Measurements from ENCODE around the gene MEGF11. TPM values are rescaled to one million over a fixed set of nuclear protein-coding genes. Genes with fewer than 3 reads are reported as not detected.

Gene MEGF11
- total RNA-seq, 1 experiment from 2014 or later, result 0.09 TPM

DNA sequence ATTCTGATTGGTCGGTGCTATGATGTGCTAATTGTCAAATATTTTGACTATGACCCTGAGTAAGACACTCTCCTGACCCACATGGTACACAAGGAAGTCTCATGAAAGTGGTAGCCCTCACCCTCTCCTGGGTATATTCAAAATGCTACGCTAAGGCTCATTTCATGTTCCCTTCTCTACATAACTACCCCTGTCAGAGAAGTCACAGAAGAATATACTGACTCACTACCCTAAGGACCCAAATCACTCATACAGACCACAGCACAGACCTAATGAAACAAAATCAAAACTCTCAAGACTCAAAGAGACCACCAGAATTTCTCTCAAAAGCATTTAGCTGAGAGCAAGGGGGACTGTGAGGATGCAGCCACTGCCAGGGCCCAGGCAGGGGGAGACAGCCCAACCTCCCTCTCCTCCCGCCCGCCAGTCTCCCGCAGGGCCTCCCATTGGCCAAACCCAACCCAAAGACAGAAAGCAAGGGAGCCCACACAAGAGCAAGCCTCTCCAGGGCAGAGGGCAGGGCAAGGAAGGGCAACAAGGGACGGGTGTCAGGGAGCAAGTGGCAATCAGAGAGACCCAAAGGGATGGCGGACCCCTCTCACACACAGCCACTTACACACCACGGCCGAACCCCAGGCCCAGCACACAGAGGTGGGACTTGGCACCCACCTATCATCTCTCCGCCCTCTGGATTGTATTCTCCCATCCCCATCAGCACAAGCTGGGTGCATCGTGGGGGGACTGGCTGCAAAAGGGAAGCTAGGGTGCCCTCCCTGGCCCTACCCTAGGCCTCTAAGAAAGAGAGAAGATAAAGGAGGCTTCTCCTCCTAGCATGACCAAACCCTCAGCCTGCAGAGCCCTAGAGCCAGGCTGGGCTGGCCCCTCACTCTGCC lies 41.6 kb downstream of the MEGF11 start:
- CTCF ChIA-PET, result interaction anchor here (0.6 kb wide), 1 partner anchor 285 kb away, joined by 4 read pairs; no protein-coding TSS in a partner anchor
- POLR2A ChIA-PET, result no interaction called here
- no peaks in the 10 kb centered on the region for H3K4me1 Mint-ChIP-seq (ENCODE audit: insufficient read depth, unreplicated experiment)

DNA sequence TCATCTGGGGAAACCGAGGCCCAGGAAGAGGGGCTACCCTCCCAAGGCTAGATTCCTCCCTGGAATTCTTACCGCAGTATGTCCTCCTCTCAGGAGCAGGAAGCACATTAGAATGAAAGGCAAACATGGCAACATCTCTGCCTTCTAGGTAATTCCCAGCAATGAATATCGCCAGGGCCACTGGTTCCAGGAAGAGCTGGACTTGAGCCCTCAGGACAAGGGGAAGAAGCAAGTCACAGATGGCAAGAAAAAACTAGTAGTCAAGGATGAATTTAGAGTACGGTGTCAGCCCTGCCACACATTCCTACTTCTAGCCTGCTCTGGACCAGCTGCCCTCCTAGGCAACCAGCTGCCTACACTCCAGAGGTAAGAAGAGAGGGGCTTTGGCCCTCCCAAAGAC lies 42.9 kb downstream of the MEGF11 start:
- ChIA-PET CTCF (interaction anchor here (0.6 kb wide), 1 partner anchor 280 kb away, joined by 3 read pairs; no protein-coding TSS in a partner anchor), POLR2A (no interaction called here)
- Mint-ChIP-seq H3K36me3 (ENCODE audit: insufficient read depth, unreplicated experiment) (no peaks in the 10 kb centered on the region), H3K9me3 (ENCODE audit: unreplicated experiment) (no peaks in the 10 kb centered on the region), H3K4me3 (ENCODE audit: unreplicated experiment) (no peak overlapping the region), H3K27me3 (ENCODE audit: insufficient read depth, unreplicated experiment) (peaks cover 36% of the 10 kb centered on the region), H3K27ac (ENCODE audit: low read depth, unreplicated experiment) (no peak overlapping the region), H3K4me1 (ENCODE audit: insufficient read depth, unreplicated experiment) (no peaks in the 10 kb centered on the region)
- DNase-seq (ENCODE audit: unreplicated experiment), result no peak
- TF ChIP-seq, protein P1, sequence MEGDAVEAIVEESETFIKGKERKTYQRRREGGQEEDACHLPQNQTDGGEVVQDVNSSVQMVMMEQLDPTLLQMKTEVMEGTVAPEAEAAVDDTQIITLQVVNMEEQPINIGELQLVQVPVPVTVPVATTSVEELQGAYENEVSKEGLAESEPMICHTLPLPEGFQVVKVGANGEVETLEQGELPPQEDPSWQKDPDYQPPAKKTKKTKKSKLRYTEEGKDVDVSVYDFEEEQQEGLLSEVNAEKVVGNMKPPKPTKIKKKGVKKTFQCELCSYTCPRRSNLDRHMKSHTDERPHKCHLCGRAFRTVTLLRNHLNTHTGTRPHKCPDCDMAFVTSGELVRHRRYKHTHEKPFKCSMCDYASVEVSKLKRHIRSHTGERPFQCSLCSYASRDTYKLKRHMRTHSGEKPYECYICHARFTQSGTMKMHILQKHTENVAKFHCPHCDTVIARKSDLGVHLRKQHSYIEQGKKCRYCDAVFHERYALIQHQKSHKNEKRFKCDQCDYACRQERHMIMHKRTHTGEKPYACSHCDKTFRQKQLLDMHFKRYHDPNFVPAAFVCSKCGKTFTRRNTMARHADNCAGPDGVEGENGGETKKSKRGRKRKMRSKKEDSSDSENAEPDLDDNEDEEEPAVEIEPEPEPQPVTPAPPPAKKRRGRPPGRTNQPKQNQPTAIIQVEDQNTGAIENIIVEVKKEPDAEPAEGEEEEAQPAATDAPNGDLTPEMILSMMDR (IDR thresholded peaks at IDR 0.05; ENCODE audit: unreplicated experiment), result no peak
- BruUV-seq (replicated peaks), result no TSS peak
- intact Hi-C loops (cut with micrococcal nuclease), result no loop called here

More for the DNA sequence above, 41.6 kb downstream of the MEGF11 start:
- no peaks in the 10 kb centered on the region for H3K36me3 Mint-ChIP-seq (ENCODE audit: insufficient read depth, unreplicated experiment)
- no peak overlapping the region for H3K27ac Mint-ChIP-seq (ENCODE audit: low read depth, unreplicated experiment)
- TF ChIP-seq, protein P1 (IDR thresholded peaks at IDR 0.05; ENCODE audit: unreplicated experiment), result no peak
- intact Hi-C loops (cut with micrococcal nuclease), result no loop called here
- BruUV-seq (replicated peaks), result no TSS peak
- no peak for DNase-seq (ENCODE audit: unreplicated experiment)
- H3K9me3 Mint-ChIP-seq (ENCODE audit: unreplicated experiment), result no peaks in the 10 kb centered on the region
- peaks cover 23% of the 10 kb centered on the region for H3K27me3 Mint-ChIP-seq (ENCODE audit: insufficient read depth, unreplicated experiment)
- no peak overlapping the region for H3K4me3 Mint-ChIP-seq (ENCODE audit: unreplicated experiment)

DNA sequence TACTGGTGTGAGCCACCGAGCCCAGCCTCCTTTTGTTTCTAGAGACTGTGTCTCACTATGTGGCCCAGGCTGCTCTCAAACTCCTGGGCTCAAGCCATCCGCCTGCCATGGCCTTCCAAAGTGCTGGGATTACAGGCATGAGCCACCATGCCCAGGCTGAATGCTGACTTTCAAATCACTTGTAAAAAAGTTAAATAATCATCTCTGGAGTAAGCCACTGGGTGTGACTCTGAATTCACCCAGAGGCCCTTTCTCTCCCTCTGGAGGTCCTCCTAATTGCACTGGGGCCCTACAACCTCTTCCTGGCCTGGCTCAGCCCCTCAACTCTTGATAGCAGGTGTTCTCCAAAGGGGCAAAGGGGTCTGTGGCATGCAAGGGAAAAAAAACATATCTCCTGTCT lies 54.8 kb downstream of the MEGF11 start:
- ChIA-PET CTCF (no interaction called here), POLR2A (no interaction called here)
- no peak for DNase-seq (ENCODE audit: unreplicated experiment)
- BruUV-seq (replicated peaks), result no TSS peak
- Mint-ChIP-seq H3K27me3 (ENCODE audit: insufficient read depth, unreplicated experiment) (no peaks in the 10 kb centered on the region), H3K36me3 (ENCODE audit: insufficient read depth, unreplicated experiment) (no peaks in the 10 kb centered on the region), H3K4me3 (ENCODE audit: unreplicated experiment) (no peak overlapping the region), H3K9me3 (ENCODE audit: unreplicated experiment) (no peaks in the 10 kb centered on the region), H3K4me1 (ENCODE audit: insufficient read depth, unreplicated experiment) (peaks cover 6% of the 10 kb centered on the region), H3K27ac (ENCODE audit: low read depth, unreplicated experiment) (no peak overlapping the region)
- TF ChIP-seq, protein P1 (IDR thresholded peaks at IDR 0.05; ENCODE audit: unreplicated experiment), result no peak
- intact Hi-C loops (cut with micrococcal nuclease), result no loop called here

DNA sequence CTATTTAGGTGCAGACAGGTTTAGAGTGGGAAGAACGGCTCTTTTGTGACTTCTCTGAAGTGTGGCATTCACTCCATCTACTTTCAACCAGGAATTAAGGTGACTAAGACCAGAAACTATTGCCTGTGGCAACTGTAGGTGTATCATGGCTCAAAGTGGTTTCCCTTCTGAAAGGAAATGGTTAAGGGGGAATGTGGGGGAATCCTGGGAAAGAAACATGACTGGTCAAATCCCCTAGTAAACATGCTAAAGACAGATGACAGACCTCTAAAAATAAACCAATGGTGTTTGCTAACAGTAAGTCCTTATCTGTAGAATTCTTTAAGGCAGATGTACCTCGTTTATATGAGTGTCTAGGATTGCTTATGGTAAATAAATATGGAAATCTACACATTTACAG lies 56.9 kb downstream of the MEGF11 start:
- no TSS peak for BruUV-seq (replicated peaks)
- no peak overlapping the region for H3K4me3 Mint-ChIP-seq (ENCODE audit: unreplicated experiment)
- no peaks in the 10 kb centered on the region for H3K36me3 Mint-ChIP-seq (ENCODE audit: insufficient read depth, unreplicated experiment)
- intact Hi-C loops (cut with micrococcal nuclease), result no loop called here
- no peak overlapping the region for H3K27ac Mint-ChIP-seq (ENCODE audit: low read depth, unreplicated experiment)
- ChIA-PET CTCF (no interaction called here), POLR2A (no interaction called here)
- peaks cover 6% of the 10 kb centered on the region for H3K4me1 Mint-ChIP-seq (ENCODE audit: insufficient read depth, unreplicated experiment)
- DNase-seq (ENCODE audit: unreplicated experiment), result peak; percentile 35
- H3K9me3 Mint-ChIP-seq (ENCODE audit: unreplicated experiment), result no peaks in the 10 kb centered on the region
- H3K27me3 Mint-ChIP-seq (ENCODE audit: insufficient read depth, unreplicated experiment), result no peaks in the 10 kb centered on the region
- TF ChIP-seq, protein P1 (IDR thresholded peaks at IDR 0.05; ENCODE audit: unreplicated experiment), result no peak
